SJCRH30 (cell line): ENCODE data around the gene ACTL7A. TPM values are rescaled to one million over a fixed set of nuclear protein-coding genes. Genes with fewer than 3 reads are reported as not detected.

Experiments used
- DNase-seq, 2 experiments: peaks; one replicate each; pipeline ENCODE4 v3.0.0-alpha.2; 2015 to 2020
- H3K27ac ChIP-seq: fragments of 250-450 bp; sonication (Bioruptor Pico); 2 replicates; pipeline ENCODE4 v1.5.1; 2020; ENCODE audit warnings: mild to moderate bottlenecking, moderate library complexity
- H3K27me3 ChIP-seq: fragments of 250-450 bp; sonication (Bioruptor Pico); 2 replicates; pipeline ENCODE4 v1.5.1; 2020; ENCODE audit warnings: mild to moderate bottlenecking, moderate library complexity
- H3K36me3 ChIP-seq: fragments of 250-450 bp; sonication (Bioruptor Pico); 2 replicates; pipeline ENCODE4 v1.5.1; 2020; ENCODE audit warnings: mild to moderate bottlenecking, moderate library complexity
- H3K4me1 ChIP-seq: fragments of 250-450 bp; sonication (Bioruptor Pico); 2 replicates; pipeline ENCODE4 v1.5.1; 2020; ENCODE audit warnings: mild to moderate bottlenecking, moderate library complexity
- H3K4me3 ChIP-seq: fragments of 250-450 bp; sonication (Bioruptor Pico); 2 replicates; pipeline ENCODE4 v1.5.1; 2020; ENCODE audit warnings: mild to moderate bottlenecking, moderate library complexity
- H3K9me3 ChIP-seq: fragments of 250-450 bp; sonication (Bioruptor Pico); replicated peaks from 2 replicates; pipeline ENCODE4 v1.5.1; 2020; ENCODE audit warnings: mild to moderate bottlenecking, moderate library complexity
- total RNA-seq: library from RNA; depleted of rRNA; stranded (reverse); fragments of >200 nt; shearing (Covaris generic); gene quantifications from 2 replicates; pipeline ENCODE4 v1.2.3, GENCODE V29; 2014

Gene ACTL7A
- total RNA-seq, 1 experiment from 2014 or later = not detected

GRCh38 chr9:108859459-108860114, 2.5 kb upstream of the ACTL7A start:
- H3K27me3 ChIP-seq = no peaks in the 10 kb centered on the region
- H3K27ac ChIP-seq = no peak overlapping the region
- peak in 1 of 2 experiments; percentile 22 for DNase-seq
- H3K36me3 ChIP-seq = no peaks in the 10 kb centered on the region
- no peaks in the 10 kb centered on the region for H3K9me3 ChIP-seq
- no peak overlapping the region for H3K4me3 ChIP-seq
- H3K4me1 ChIP-seq = no peaks in the 10 kb centered on the region

- Histone ChIP-seq H3K27me3 (no peaks in the 10 kb centered on the region), H3K4me1 (no peaks in the 10 kb centered on the region), H3K4me3 (no peak overlapping the region), H3K36me3 (no peaks in the 10 kb centered on the region), H3K27ac (no peak overlapping the region), H3K9me3 (no peaks in the 10 kb centered on the region)
- no peak for DNase-seq
Measured at GRCh38 chr9:108860354-108860753, 1.7 kb upstream of the ACTL7A start.

- Histone ChIP-seq H3K27me3 (no peaks in the 10 kb centered on the region), H3K27ac (no peak overlapping the region), H3K36me3 (no peaks in the 10 kb centered on the region), H3K4me3 (no peak overlapping the region), H3K9me3 (no peaks in the 10 kb centered on the region), H3K4me1 (no peaks in the 10 kb centered on the region)
- no peak for DNase-seq
Measured at GRCh38 chr9:108860764-108861163, 1.3 kb upstream of the ACTL7A start.

DNA sequence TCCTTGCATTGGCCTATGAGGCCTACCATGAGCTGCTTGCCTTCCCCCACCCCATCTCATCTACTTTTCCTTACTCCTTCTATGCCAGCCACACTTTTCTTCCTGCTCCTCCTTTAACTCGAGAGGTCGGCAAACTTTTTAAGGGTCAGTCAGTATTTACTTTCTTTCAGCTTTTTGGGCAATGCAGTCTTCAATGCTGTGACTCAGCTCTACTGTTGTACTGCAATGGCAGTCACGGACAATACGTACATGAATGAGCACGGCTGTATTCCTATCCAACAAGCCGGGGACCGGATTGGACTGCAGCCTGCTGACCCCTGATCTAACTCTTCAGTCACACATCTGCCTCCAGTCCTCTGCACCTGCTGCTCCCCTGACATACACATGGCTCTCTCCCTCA, 602 bp upstream of the ACTL7A start:
- no peaks in the 10 kb centered on the region for H3K27me3 ChIP-seq
- no peaks in the 10 kb centered on the region for H3K9me3 ChIP-seq
- H3K4me3 ChIP-seq = no peak overlapping the region
- no peaks in the 10 kb centered on the region for H3K4me1 ChIP-seq
- no peak overlapping the region for H3K27ac ChIP-seq
- no peak for DNase-seq
- H3K36me3 ChIP-seq = no peaks in the 10 kb centered on the region

DNA sequence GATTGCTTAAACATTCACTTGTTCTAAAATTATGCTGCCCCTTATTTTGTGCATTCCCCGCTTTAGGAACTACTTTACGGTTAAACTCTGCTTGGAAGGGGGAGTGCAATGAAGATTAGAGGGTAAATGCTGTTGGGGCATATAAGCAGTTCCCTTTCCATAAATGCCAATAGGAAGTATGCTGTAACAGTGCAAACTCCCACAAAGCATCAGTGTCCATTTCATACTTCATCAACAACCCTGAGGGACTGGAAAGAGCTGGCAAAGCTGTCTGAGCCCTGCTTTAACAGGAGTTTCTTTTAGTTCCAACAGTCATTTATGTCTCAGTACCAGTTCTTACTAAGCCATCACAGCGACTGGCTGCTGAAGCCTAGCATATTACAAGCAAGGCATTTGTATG, 1.8 kb downstream of the ACTL7A start:
- no peak for DNase-seq
- H3K4me1 ChIP-seq = no peaks in the 10 kb centered on the region
- H3K27ac ChIP-seq = no peak overlapping the region
- no peaks in the 10 kb centered on the region for H3K9me3 ChIP-seq
- H3K4me3 ChIP-seq = no peak overlapping the region
- no peaks in the 10 kb centered on the region for H3K36me3 ChIP-seq
- H3K27me3 ChIP-seq = no peaks in the 10 kb centered on the region

DNA sequence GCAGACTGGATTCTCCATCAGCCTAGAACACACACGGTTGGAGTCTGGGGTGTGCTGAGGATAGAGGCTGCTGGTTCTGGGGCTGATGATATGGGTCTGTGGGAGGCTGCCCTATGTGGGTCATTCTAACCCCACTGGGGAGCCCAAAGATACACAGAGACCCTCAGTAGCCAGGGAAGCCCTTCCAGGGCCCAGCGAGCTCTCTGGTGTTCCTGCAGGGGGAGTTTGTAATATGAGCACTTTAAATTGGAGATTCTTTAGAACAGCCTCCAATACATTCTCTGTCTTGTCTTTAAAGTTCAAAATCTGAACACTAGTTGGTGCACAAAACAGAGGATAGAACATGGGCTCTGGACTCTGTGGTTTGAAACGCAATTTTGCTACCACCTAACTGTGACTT, 2.4 kb downstream of the ACTL7A start:
- no peak overlapping the region for H3K4me3 ChIP-seq
- no peak for DNase-seq
- no peaks in the 10 kb centered on the region for H3K36me3 ChIP-seq
- no peak overlapping the region for H3K27ac ChIP-seq
- H3K9me3 ChIP-seq = no peaks in the 10 kb centered on the region
- no peaks in the 10 kb centered on the region for H3K27me3 ChIP-seq
- H3K4me1 ChIP-seq = no peaks in the 10 kb centered on the region

GRCh38 chr9:108865037-108865436, 3.0 kb downstream of the ACTL7A start:
- DNase-seq = no peak
- no peak overlapping the region for H3K4me3 ChIP-seq
- no peaks in the 10 kb centered on the region for H3K27me3 ChIP-seq
- H3K4me1 ChIP-seq = no peaks in the 10 kb centered on the region
- H3K27ac ChIP-seq = no peak overlapping the region
- no peaks in the 10 kb centered on the region for H3K9me3 ChIP-seq
- no peaks in the 10 kb centered on the region for H3K36me3 ChIP-seq

DNA sequence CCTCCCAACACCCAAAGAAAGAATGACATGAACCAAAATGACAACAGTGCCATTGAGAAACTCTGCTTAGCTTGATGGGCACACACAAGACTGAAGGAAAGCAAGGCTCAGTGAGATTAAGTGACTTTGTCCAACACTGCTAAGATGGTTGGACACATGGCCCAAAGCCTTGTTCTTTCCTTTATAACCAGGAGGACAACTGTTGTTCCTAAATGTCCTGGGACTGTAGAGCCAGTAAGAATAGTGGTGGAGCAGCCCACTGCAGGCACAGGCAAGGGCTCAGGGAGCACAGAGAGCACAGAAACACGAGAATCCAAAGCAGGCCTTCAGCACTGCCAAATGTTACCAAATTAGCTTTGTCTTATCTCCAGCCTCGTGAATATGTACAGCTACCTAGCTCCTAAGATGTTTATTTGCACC, 3.9 kb downstream of the ACTL7A start:
- no peak overlapping the region for H3K27ac ChIP-seq
- no peak for DNase-seq
- H3K27me3 ChIP-seq = no peaks in the 10 kb centered on the region
- no peak overlapping the region for H3K4me3 ChIP-seq
- no peaks in the 10 kb centered on the region for H3K9me3 ChIP-seq
- H3K4me1 ChIP-seq = no peaks in the 10 kb centered on the region
- 0 out of 2 replicates have a peak, but pooled peaks cover 3% of the 10 kb centered on the region for H3K36me3 ChIP-seq

- H3K27ac ChIP-seq = no peak overlapping the region
- no peak overlapping the region for H3K4me3 ChIP-seq
- DNase-seq = no peak
- H3K4me1 ChIP-seq = no peaks in the 10 kb centered on the region
- H3K36me3 ChIP-seq = peaks cover 9% of the 10 kb centered on the region; the same call in 1 of the 2 replicates
- no peaks in the 10 kb centered on the region for H3K9me3 ChIP-seq
- no peaks in the 10 kb centered on the region for H3K27me3 ChIP-seq
Measured at GRCh38 chr9:108867116-108867515, 5.0 kb downstream of the ACTL7A start.

DNA sequence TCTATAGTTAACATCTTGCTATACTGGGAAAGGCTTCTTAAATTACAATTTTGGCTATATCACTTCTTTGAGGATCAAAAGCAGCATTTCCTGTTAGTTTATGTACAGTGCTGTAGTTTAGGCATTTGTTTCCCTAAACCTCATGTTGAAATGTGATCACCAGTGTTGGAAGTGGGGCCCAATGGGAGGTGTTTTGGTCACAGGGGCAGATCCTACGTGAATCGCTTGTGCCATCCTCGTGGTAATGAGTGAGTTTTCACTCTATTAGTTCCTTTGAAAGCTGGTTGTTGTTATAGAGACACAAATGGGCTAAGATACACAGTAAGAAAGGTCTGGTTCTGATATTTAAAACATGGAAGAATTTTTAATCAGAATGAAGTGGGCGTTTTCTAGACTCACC, 5.8 kb downstream of the ACTL7A start:
- H3K4me3 ChIP-seq = no peak overlapping the region
- H3K4me1 ChIP-seq = no peaks in the 10 kb centered on the region
- no peaks in the 10 kb centered on the region for H3K27me3 ChIP-seq
- DNase-seq = no peak
- H3K36me3 ChIP-seq = peaks cover 11% of the 10 kb centered on the region
- H3K9me3 ChIP-seq = no peaks in the 10 kb centered on the region
- no peak overlapping the region; the same call in 1 of the 2 replicates for H3K27ac ChIP-seq

- DNase-seq = no peak
- Histone ChIP-seq H3K4me1 (no peaks in the 10 kb centered on the region), H3K36me3 (peaks cover 18% of the 10 kb centered on the region), H3K27ac (no peak overlapping the region), H3K9me3 (no peaks in the 10 kb centered on the region), H3K27me3 (no peaks in the 10 kb centered on the region), H3K4me3 (no peak overlapping the region)
Measured at GRCh38 chr9:108869092-108869725, 7.1 kb downstream of the ACTL7A start.

- no peak overlapping the region for H3K27ac ChIP-seq
- H3K4me1 ChIP-seq = no peaks in the 10 kb centered on the region
- H3K36me3 ChIP-seq = peaks cover 47% of the 10 kb centered on the region
- no peak for DNase-seq
- no peaks in the 10 kb centered on the region for H3K9me3 ChIP-seq
- no peaks in the 10 kb centered on the region for H3K27me3 ChIP-seq
- H3K4me3 ChIP-seq = no peak overlapping the region
Measured at GRCh38 chr9:108874058-108874788, 12.2 kb downstream of the ACTL7A start.

- no peaks in the 10 kb centered on the region for H3K9me3 ChIP-seq
- H3K27me3 ChIP-seq = no peaks in the 10 kb centered on the region
- no peak overlapping the region for H3K27ac ChIP-seq
- no peaks in the 10 kb centered on the region for H3K4me1 ChIP-seq
- H3K4me3 ChIP-seq = no peak overlapping the region
- DNase-seq = no peak
- peaks cover 61% of the 10 kb centered on the region for H3K36me3 ChIP-seq
Measured at GRCh38 chr9:108876425-108876824, 14.4 kb downstream of the ACTL7A start.

DNA sequence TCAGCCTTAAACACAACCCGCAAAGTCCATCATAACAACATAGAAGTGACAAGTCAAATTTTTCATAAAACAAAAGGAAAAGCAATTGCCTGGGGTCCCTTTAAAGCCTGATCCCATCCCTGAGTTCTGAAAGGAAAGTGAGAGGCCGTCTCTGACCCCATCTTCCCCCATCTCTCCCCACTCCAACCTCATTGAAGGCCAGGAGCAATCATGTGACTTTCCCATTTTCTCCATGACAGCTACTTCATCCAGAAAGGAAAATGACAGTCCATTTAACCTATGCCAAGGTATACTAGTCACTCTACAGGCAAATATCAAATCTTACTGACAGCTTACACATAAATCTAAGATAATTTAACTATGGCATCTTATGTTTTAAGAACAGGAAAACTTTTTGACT, 15.5 kb downstream of the ACTL7A start:
- H3K36me3 ChIP-seq = peaks cover 55% of the 10 kb centered on the region
- H3K9me3 ChIP-seq = no peaks in the 10 kb centered on the region
- DNase-seq = no peak
- H3K4me3 ChIP-seq = no peak overlapping the region
- no peaks in the 10 kb centered on the region for H3K4me1 ChIP-seq
- no peak overlapping the region for H3K27ac ChIP-seq
- no peaks in the 10 kb centered on the region for H3K27me3 ChIP-seq

DNA sequence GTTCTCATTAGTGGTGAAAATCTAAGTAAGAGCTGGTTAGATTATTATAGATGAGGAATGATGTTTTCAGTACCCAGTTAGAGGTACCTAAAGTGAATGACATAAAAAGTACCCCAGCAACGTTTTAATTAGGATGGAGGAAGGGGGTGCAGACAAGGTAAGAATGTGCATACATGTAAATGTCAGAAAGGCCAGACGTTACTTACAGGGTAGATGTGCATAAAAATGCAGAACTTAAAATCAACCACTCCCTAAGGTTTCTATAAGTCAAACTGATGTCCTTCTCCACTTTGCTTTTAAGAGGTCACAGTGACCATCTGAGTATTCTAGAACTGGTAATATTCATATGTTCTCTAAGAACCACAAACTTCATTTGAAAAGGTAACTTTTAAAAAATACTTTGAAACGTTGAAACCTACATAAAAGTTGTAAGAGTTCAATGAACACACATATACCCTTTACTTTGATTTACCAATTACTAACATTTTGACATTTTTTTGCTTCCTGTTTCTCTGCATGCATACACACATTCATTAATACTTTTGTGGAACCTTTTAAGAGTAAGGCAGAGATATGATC, 18.8 kb downstream of the ACTL7A start:
- Histone ChIP-seq H3K9me3 (no peaks in the 10 kb centered on the region), H3K4me3 (no peak overlapping the region), H3K36me3 (peaks cover 42% of the 10 kb centered on the region), H3K27me3 (no peaks in the 10 kb centered on the region), H3K27ac (no peak overlapping the region), H3K4me1 (peaks cover 7% of the 10 kb centered on the region)
- DNase-seq = no peak
